ENCODE measurements around the gene POU2AF2. TPM values are rescaled to one million over a fixed set of nuclear protein-coding genes. Genes with fewer than 3 reads are reported as not detected.
"Not testable (repeated sequence)": the region's sequence is repeated elsewhere in the genome, so short reads cannot be mapped to it uniquely, and the experiment has no call there.

The POU2AF2 gene
- polyA plus RNA-seq, 1 donor = 0.49 TPM

- no peak for DNase-seq
- WGBS (ENCODE audit: insufficient coverage, low lambda C conversion rate) = no CpG with 5 or more reads among the region's 6 CpGs
- H3K4me1 ChIP-seq (ENCODE audit: control insufficient read depth, insufficient read depth, low read length) = peaks cover 8% of the 10 kb centered on the region
- no peaks in the 10 kb centered on the region for H3K9me3 ChIP-seq (ENCODE audit: control insufficient read depth, low read depth, low read length)
- H3K27ac ChIP-seq (ENCODE audit: low read length) = no peak overlapping the region
- no peaks in the 10 kb centered on the region for H3K36me3 ChIP-seq (ENCODE audit: control insufficient read depth, insufficient read depth, low read length)
- H3K4me3 ChIP-seq (ENCODE audit: low read length) = no peak overlapping the region
- H3K27me3 ChIP-seq (ENCODE audit: control insufficient read depth, insufficient read depth, low read length) = no peaks in the 10 kb centered on the region
Measured at GRCh38 chr11:111310723-111311122, 65.2 kb downstream of the POU2AF2 start.

GRCh38 chr11:111312076-111312475 lies 66.6 kb downstream of the POU2AF2 start:
- Histone ChIP-seq H3K4me3 (ENCODE audit: low read length) (no peak overlapping the region), H3K27me3 (ENCODE audit: control insufficient read depth, insufficient read depth, low read length) (no peaks in the 10 kb centered on the region), H3K9me3 (ENCODE audit: control insufficient read depth, low read depth, low read length) (no peaks in the 10 kb centered on the region), H3K27ac (ENCODE audit: low read length) (no peak overlapping the region), H3K36me3 (ENCODE audit: control insufficient read depth, insufficient read depth, low read length) (no peaks in the 10 kb centered on the region), H3K4me1 (ENCODE audit: control insufficient read depth, insufficient read depth, low read length) (peaks cover 8% of the 10 kb centered on the region)
- peak in 1 of 2 donors; percentile 73 for DNase-seq
- 20% methylated on average over 1 of the region's 1 CpG for WGBS (ENCODE audit: insufficient coverage, low lambda C conversion rate)

GRCh38 chr11:111319296-111319695 lies 73.8 kb downstream of the POU2AF2 start:
- no peak for DNase-seq

GRCh38 chr11:111320199-111320598 lies 74.7 kb downstream of the POU2AF2 start:
- WGBS (ENCODE audit: insufficient coverage, low lambda C conversion rate) = 100% methylated on average over 1 of the region's 6 CpGs
- not testable (repeated sequence) for DNase-seq; H3K27me3 ChIP-seq (ENCODE audit: control insufficient read depth, insufficient read depth, low read length); H3K27ac ChIP-seq (ENCODE audit: low read length); H3K9me3 ChIP-seq (ENCODE audit: control insufficient read depth, low read depth, low read length); H3K4me3 ChIP-seq (ENCODE audit: low read length); H3K36me3 ChIP-seq (ENCODE audit: control insufficient read depth, insufficient read depth, low read length)
- peaks cover 12% of the 10 kb centered on the region for H3K4me1 ChIP-seq (ENCODE audit: control insufficient read depth, insufficient read depth, low read length)

More at GRCh38 chr11:111319296-111319695, 73.8 kb downstream of the POU2AF2 start:
- Histone ChIP-seq H3K4me1 (ENCODE audit: control insufficient read depth, insufficient read depth, low read length) (peaks cover 12% of the 10 kb centered on the region), H3K27me3 (ENCODE audit: control insufficient read depth, insufficient read depth, low read length) (no peaks in the 10 kb centered on the region), H3K9me3 (ENCODE audit: control insufficient read depth, low read depth, low read length) (no peaks in the 10 kb centered on the region), H3K4me3 (ENCODE audit: low read length) (no peak overlapping the region), H3K36me3 (ENCODE audit: control insufficient read depth, insufficient read depth, low read length) (no peaks in the 10 kb centered on the region), H3K27ac (ENCODE audit: low read length) (no peak overlapping the region)
- no CpG with 5 or more reads among the region's 6 CpGs for WGBS (ENCODE audit: insufficient coverage, low lambda C conversion rate)

GRCh38 chr11:111320728-111321568 lies 75.4 kb downstream of the POU2AF2 start:
- no peak overlapping the region for H3K4me3 ChIP-seq (ENCODE audit: low read length)
- peaks cover 12% of the 10 kb centered on the region for H3K4me1 ChIP-seq (ENCODE audit: control insufficient read depth, insufficient read depth, low read length)
- peak overlapping the region; percentile 37 for H3K27ac ChIP-seq (ENCODE audit: low read length)
- WGBS (ENCODE audit: insufficient coverage, low lambda C conversion rate) = 80% methylated on average over 1 of the region's 5 CpGs
- DNase-seq = peak in 1 of 2 donors; percentile 58
- H3K9me3 ChIP-seq (ENCODE audit: control insufficient read depth, low read depth, low read length) = no peaks in the 10 kb centered on the region
- H3K27me3 ChIP-seq (ENCODE audit: control insufficient read depth, insufficient read depth, low read length) = no peaks in the 10 kb centered on the region
- H3K36me3 ChIP-seq (ENCODE audit: control insufficient read depth, insufficient read depth, low read length) = no peaks in the 10 kb centered on the region

- WGBS (ENCODE audit: insufficient coverage, low lambda C conversion rate) = 100% methylated on average over 1 of the region's 2 CpGs
- Histone ChIP-seq H3K27me3 (ENCODE audit: control insufficient read depth, insufficient read depth, low read length) (no peaks in the 10 kb centered on the region), H3K36me3 (ENCODE audit: control insufficient read depth, insufficient read depth, low read length) (no peaks in the 10 kb centered on the region)
Measured at GRCh38 chr11:111322534-111322933, 77.0 kb downstream of the POU2AF2 start.

GRCh38 chr11:111324277-111324720 lies 78.8 kb downstream of the POU2AF2 start:
- no peak for DNase-seq
- H3K9me3 ChIP-seq (ENCODE audit: control insufficient read depth, low read depth, low read length) = no peaks in the 10 kb centered on the region
- no peak overlapping the region for H3K27ac ChIP-seq (ENCODE audit: low read length)
- WGBS (ENCODE audit: insufficient coverage, low lambda C conversion rate) = 70% methylated on average over 2 of the region's 5 CpGs
- no peaks in the 10 kb centered on the region for H3K36me3 ChIP-seq (ENCODE audit: control insufficient read depth, insufficient read depth, low read length)
- H3K27me3 ChIP-seq (ENCODE audit: control insufficient read depth, insufficient read depth, low read length) = no peaks in the 10 kb centered on the region
- peaks cover 12% of the 10 kb centered on the region for H3K4me1 ChIP-seq (ENCODE audit: control insufficient read depth, insufficient read depth, low read length)
- H3K4me3 ChIP-seq (ENCODE audit: low read length) = no peak overlapping the region

More at GRCh38 chr11:111322534-111322933, 77.0 kb downstream of the POU2AF2 start:
- Histone ChIP-seq H3K27ac (ENCODE audit: low read length) (no peak overlapping the region), H3K9me3 (ENCODE audit: control insufficient read depth, low read depth, low read length) (no peaks in the 10 kb centered on the region), H3K4me1 (ENCODE audit: control insufficient read depth, insufficient read depth, low read length) (peaks cover 12% of the 10 kb centered on the region), H3K4me3 (ENCODE audit: low read length) (no peak overlapping the region)
- DNase-seq = no peak

GRCh38 chr11:111325259-111325658 lies 79.7 kb downstream of the POU2AF2 start:
- no peak for DNase-seq
- Histone ChIP-seq H3K27me3 (ENCODE audit: control insufficient read depth, insufficient read depth, low read length) (no peaks in the 10 kb centered on the region), H3K36me3 (ENCODE audit: control insufficient read depth, insufficient read depth, low read length) (no peaks in the 10 kb centered on the region), H3K4me3 (ENCODE audit: low read length) (no peak overlapping the region), H3K27ac (ENCODE audit: low read length) (no peak overlapping the region), H3K9me3 (ENCODE audit: control insufficient read depth, low read depth, low read length) (no peaks in the 10 kb centered on the region), H3K4me1 (ENCODE audit: control insufficient read depth, insufficient read depth, low read length) (peaks cover 12% of the 10 kb centered on the region)
- WGBS (ENCODE audit: insufficient coverage, low lambda C conversion rate) = no CpG with 5 or more reads among the region's 5 CpGs

GRCh38 chr11:111326824-111327223 lies 81.3 kb downstream of the POU2AF2 start:
- DNase-seq = no peak
- peaks cover under 1% of the 10 kb centered on the region for H3K4me1 ChIP-seq (ENCODE audit: control insufficient read depth, insufficient read depth, low read length)
- no peaks in the 10 kb centered on the region for H3K27me3 ChIP-seq (ENCODE audit: control insufficient read depth, insufficient read depth, low read length)
- H3K4me3 ChIP-seq (ENCODE audit: low read length) = no peak overlapping the region
- WGBS (ENCODE audit: insufficient coverage, low lambda C conversion rate) = no CpG with 5 or more reads among the region's 4 CpGs
- no peaks in the 10 kb centered on the region for H3K9me3 ChIP-seq (ENCODE audit: control insufficient read depth, low read depth, low read length)
- no peak overlapping the region for H3K27ac ChIP-seq (ENCODE audit: low read length)
- no peaks in the 10 kb centered on the region for H3K36me3 ChIP-seq (ENCODE audit: control insufficient read depth, insufficient read depth, low read length)

GRCh38 chr11:111327908-111328624 lies 82.5 kb downstream of the POU2AF2 start:
- DNase-seq = no peak
- H3K4me3 ChIP-seq (ENCODE audit: low read length) = no peak overlapping the region
- H3K9me3 ChIP-seq (ENCODE audit: control insufficient read depth, low read depth, low read length) = no peaks in the 10 kb centered on the region
- H3K36me3 ChIP-seq (ENCODE audit: control insufficient read depth, insufficient read depth, low read length) = no peaks in the 10 kb centered on the region
- H3K4me1 ChIP-seq (ENCODE audit: control insufficient read depth, insufficient read depth, low read length) = no peaks in the 10 kb centered on the region
- H3K27me3 ChIP-seq (ENCODE audit: control insufficient read depth, insufficient read depth, low read length) = no peaks in the 10 kb centered on the region
- WGBS (ENCODE audit: insufficient coverage, low lambda C conversion rate) = no CpG with 5 or more reads among the region's 8 CpGs
- no peak overlapping the region for H3K27ac ChIP-seq (ENCODE audit: low read length)
